ENCODE results near the gene BIN2. TPM values are rescaled to one million over a fixed set of nuclear protein-coding genes. Genes with fewer than 3 reads are reported as not detected.

BIN2 gene
- total and polyA plus RNA-seq, 2 donors (not counting 1 experiment from before 2014, with no cell fraction given) = not detected

- H3K27ac ChIP-seq (ENCODE audit: insufficient read depth, low read length) = no peak overlapping the region
- H3K4me1 ChIP-seq (ENCODE audit: control insufficient read depth, extremely low read depth, insufficient read depth, low read length) = peaks cover 12% of the 10 kb centered on the region
- TF ChIP-seq EZH2 (IDR thresholded peaks at IDR 0.05; ENCODE audit: low read length, missing control alignments) (no peak), CTCF (conservative IDR thresholded peaks at IDR 0.05 in 1 of 2, IDR thresholded peaks at IDR 0.05 in 1 of 2; ENCODE audit: low read depth in 1 of 2, low read length in 2 of 2) (no peak)
- no peak overlapping the region for H2AFZ ChIP-seq (ENCODE audit: low read length)
- no peak for DNase-seq (ENCODE audit: low read depth in 2 of 2)
- H3K9me3 ChIP-seq (ENCODE audit: control insufficient read depth, insufficient read depth, low read depth, low read length) = no peaks in the 10 kb centered on the region
- H3K9ac ChIP-seq (ENCODE audit: insufficient read depth, low read length) = no peak overlapping the region
- H3K36me3 ChIP-seq (ENCODE audit: control insufficient read depth, insufficient read depth, low read length) = peaks cover 18% of the 10 kb centered on the region
- peaks cover 17% of the 10 kb centered on the region for H3K79me2 ChIP-seq (ENCODE audit: control insufficient read depth, insufficient read depth, low read length)
- H3K27me3 ChIP-seq (ENCODE audit: control insufficient read depth, insufficient read depth, low read length) = no peaks in the 10 kb centered on the region
- no peak overlapping the region for H3K4me2 ChIP-seq (ENCODE audit: extremely low read depth, insufficient read depth, low read length)
- no peaks in the 10 kb centered on the region for H4K20me1 ChIP-seq (ENCODE audit: control insufficient read depth, extremely low read depth, insufficient read depth, low read length)
- H3K4me3 ChIP-seq (replicated peaks in 1 of 4; ENCODE audit: control extremely low read depth in 1 of 4, insufficient read depth in 1 of 4, low read depth in 3 of 4, low read length in 4 of 4) = no peak overlapping the region
Measured at GRCh38 chr12:51242876-51243275, 81.1 kb downstream of the BIN2 start.

- Histone ChIP-seq H3K4me3 (replicated peaks in 1 of 4; ENCODE audit: control extremely low read depth in 1 of 4, insufficient read depth in 1 of 4, low read depth in 3 of 4, low read length in 4 of 4) (no peak overlapping the region), H3K9me3 (ENCODE audit: control insufficient read depth, insufficient read depth, low read depth, low read length) (no peaks in the 10 kb centered on the region), H3K4me1 (ENCODE audit: control insufficient read depth, extremely low read depth, insufficient read depth, low read length) (peaks cover 12% of the 10 kb centered on the region), H3K27ac (ENCODE audit: insufficient read depth, low read length) (no peak overlapping the region), H3K9ac (ENCODE audit: insufficient read depth, low read length) (no peak overlapping the region), H3K36me3 (ENCODE audit: control insufficient read depth, insufficient read depth, low read length) (peaks cover 18% of the 10 kb centered on the region), H3K79me2 (ENCODE audit: control insufficient read depth, insufficient read depth, low read length) (peaks cover 17% of the 10 kb centered on the region), H3K4me2 (ENCODE audit: extremely low read depth, insufficient read depth, low read length) (no peak overlapping the region), H3K27me3 (ENCODE audit: control insufficient read depth, insufficient read depth, low read length) (no peaks in the 10 kb centered on the region), H4K20me1 (ENCODE audit: control insufficient read depth, extremely low read depth, insufficient read depth, low read length) (no peaks in the 10 kb centered on the region), H2AFZ (ENCODE audit: low read length) (no peak overlapping the region)
- TF ChIP-seq EZH2 (IDR thresholded peaks at IDR 0.05; ENCODE audit: low read length, missing control alignments) = no peak
- no peak for TF ChIP-seq CTCF (conservative IDR thresholded peaks at IDR 0.05 in 1 of 2, IDR thresholded peaks at IDR 0.05 in 1 of 2; ENCODE audit: low read depth in 1 of 2, low read length in 2 of 2)
- no peak for DNase-seq (ENCODE audit: low read depth in 2 of 2)
Measured at GRCh38 chr12:51242120-51242519, 81.9 kb downstream of the BIN2 start.

- Histone ChIP-seq H2AFZ (ENCODE audit: low read length) (no peak overlapping the region), H3K27me3 (ENCODE audit: control insufficient read depth, insufficient read depth, low read length) (no peaks in the 10 kb centered on the region), H3K9me3 (ENCODE audit: control insufficient read depth, insufficient read depth, low read depth, low read length) (no peaks in the 10 kb centered on the region), H3K4me1 (ENCODE audit: control insufficient read depth, extremely low read depth, insufficient read depth, low read length) (peaks cover 11% of the 10 kb centered on the region), H4K20me1 (ENCODE audit: control insufficient read depth, extremely low read depth, insufficient read depth, low read length) (no peaks in the 10 kb centered on the region), H3K4me3 (replicated peaks in 1 of 4; ENCODE audit: control extremely low read depth in 1 of 4, insufficient read depth in 1 of 4, low read depth in 3 of 4, low read length in 4 of 4) (no peak overlapping the region), H3K79me2 (ENCODE audit: control insufficient read depth, insufficient read depth, low read length) (peaks cover 17% of the 10 kb centered on the region), H3K27ac (ENCODE audit: insufficient read depth, low read length) (peak overlapping the region; percentile 30), H3K9ac (ENCODE audit: insufficient read depth, low read length) (no peak overlapping the region), H3K4me2 (ENCODE audit: extremely low read depth, insufficient read depth, low read length) (no peak overlapping the region), H3K36me3 (ENCODE audit: control insufficient read depth, insufficient read depth, low read length) (peaks cover 17% of the 10 kb centered on the region)
- no peak for TF ChIP-seq EZH2 (IDR thresholded peaks at IDR 0.05; ENCODE audit: low read length, missing control alignments)
- TF ChIP-seq CTCF (conservative IDR thresholded peaks at IDR 0.05 in 1 of 2, IDR thresholded peaks at IDR 0.05 in 1 of 2; ENCODE audit: low read depth in 1 of 2, low read length in 2 of 2) = no peak
- DNase-seq (ENCODE audit: low read depth in 2 of 2) = peak; percentile 43 to 67
Measured at GRCh38 chr12:51240971-51241370, 83.0 kb downstream of the BIN2 start.
